ENCODE measurements around the gene GALNTL6.

GALNTL6 gene

GRCh38 chr4:172650758-172651530 lies 837.7 kb downstream of the GALNTL6 start:
- Mint-ChIP-seq H3K27ac (no peak overlapping the region), H3K4me3 (no peak overlapping the region), H3K9me3 (no peaks in the 10 kb centered on the region), H3K27me3 (no peaks in the 10 kb centered on the region), H3K36me3 (ENCODE audit: low read depth) (no peaks in the 10 kb centered on the region), H3K4me1 (no peaks in the 10 kb centered on the region)
- ATAC-seq: no peak
- no peak for DNase-seq

GRCh38 chr4:172651961-172652360 lies 838.8 kb downstream of the GALNTL6 start:
- ATAC-seq: no peak
- Mint-ChIP-seq H3K27me3 (no peaks in the 10 kb centered on the region), H3K4me1 (no peaks in the 10 kb centered on the region), H3K36me3 (ENCODE audit: low read depth) (no peaks in the 10 kb centered on the region), H3K4me3 (no peak overlapping the region), H3K9me3 (no peaks in the 10 kb centered on the region), H3K27ac (no peak overlapping the region)
- no peak for DNase-seq

GRCh38 chr4:172652369-172652768 lies 839.2 kb downstream of the GALNTL6 start:
- no peak for ATAC-seq

DNA sequence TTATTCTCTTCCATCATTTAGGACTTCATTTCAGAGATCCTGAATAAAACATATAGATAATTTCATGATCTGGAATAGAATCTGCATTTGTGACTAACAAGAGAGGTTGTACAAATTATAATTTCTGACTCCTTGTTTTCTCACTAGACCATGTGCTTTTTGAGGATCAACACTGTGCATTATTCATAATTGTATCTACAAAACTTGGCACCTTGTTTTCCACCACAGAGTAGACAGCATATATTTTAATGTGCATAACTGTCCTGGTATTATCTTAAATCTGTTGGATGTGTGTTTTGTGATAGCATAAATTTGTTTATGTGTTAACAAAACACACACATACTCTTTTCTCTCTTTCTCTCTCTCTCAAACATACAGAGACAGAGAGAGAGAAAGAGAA lies 840.5 kb downstream of the GALNTL6 start:
- Mint-ChIP-seq H3K9me3 (no peaks in the 10 kb centered on the region), H3K36me3 (ENCODE audit: low read depth) (no peaks in the 10 kb centered on the region), H3K27ac (no peak overlapping the region), H3K27me3 (no peaks in the 10 kb centered on the region), H3K4me1 (no peaks in the 10 kb centered on the region), H3K4me3 (no peak overlapping the region)
- ATAC-seq (no peak), DNase-seq (no peak)

More at GRCh38 chr4:172652369-172652768, 839.2 kb downstream of the GALNTL6 start:
- H3K4me3 Mint-ChIP-seq: no peak overlapping the region
- no peaks in the 10 kb centered on the region for H3K36me3 Mint-ChIP-seq (ENCODE audit: low read depth)
- DNase-seq: no peak
- H3K27ac Mint-ChIP-seq: no peak overlapping the region
- no peaks in the 10 kb centered on the region for H3K27me3 Mint-ChIP-seq
- no peaks in the 10 kb centered on the region for H3K9me3 Mint-ChIP-seq
- H3K4me1 Mint-ChIP-seq: no peaks in the 10 kb centered on the region

DNA sequence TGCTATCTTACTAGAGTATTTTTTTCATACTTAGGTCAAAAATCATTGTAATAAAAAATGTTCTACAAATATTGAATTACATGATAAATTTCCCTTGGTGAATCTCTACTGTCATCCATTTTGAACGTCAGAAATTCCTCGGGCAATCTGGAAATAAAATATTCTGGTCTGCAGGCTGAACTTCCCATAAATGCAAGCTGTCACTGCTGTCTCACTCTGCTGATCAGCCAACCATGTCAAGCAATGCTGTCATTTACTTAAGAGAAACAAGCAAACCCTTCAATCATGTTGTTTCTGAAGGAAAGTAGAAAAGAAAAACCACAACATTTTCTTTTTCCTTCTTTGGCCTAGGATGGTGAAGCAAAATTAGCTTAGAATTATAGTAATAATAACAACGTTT lies 841.3 kb downstream of the GALNTL6 start:
- H3K4me3 Mint-ChIP-seq: no peak overlapping the region
- DNase-seq (no peak), ATAC-seq (no peak)
- no peak overlapping the region for H3K27ac Mint-ChIP-seq
- H3K4me1 Mint-ChIP-seq: no peaks in the 10 kb centered on the region
- no peaks in the 10 kb centered on the region for H3K36me3 Mint-ChIP-seq (ENCODE audit: low read depth)
- no peaks in the 10 kb centered on the region for H3K9me3 Mint-ChIP-seq
- H3K27me3 Mint-ChIP-seq: no peaks in the 10 kb centered on the region

- DNase-seq: no peak
- H3K27ac Mint-ChIP-seq: no peak overlapping the region
- H3K36me3 Mint-ChIP-seq (ENCODE audit: low read depth): no peaks in the 10 kb centered on the region
- H3K27me3 Mint-ChIP-seq: no peaks in the 10 kb centered on the region
- ATAC-seq: no peak
- no peak overlapping the region for H3K4me3 Mint-ChIP-seq
- no peaks in the 10 kb centered on the region for H3K9me3 Mint-ChIP-seq
- H3K4me1 Mint-ChIP-seq: no peaks in the 10 kb centered on the region
Measured at GRCh38 chr4:172656055-172656454, 842.9 kb downstream of the GALNTL6 start.

DNA sequence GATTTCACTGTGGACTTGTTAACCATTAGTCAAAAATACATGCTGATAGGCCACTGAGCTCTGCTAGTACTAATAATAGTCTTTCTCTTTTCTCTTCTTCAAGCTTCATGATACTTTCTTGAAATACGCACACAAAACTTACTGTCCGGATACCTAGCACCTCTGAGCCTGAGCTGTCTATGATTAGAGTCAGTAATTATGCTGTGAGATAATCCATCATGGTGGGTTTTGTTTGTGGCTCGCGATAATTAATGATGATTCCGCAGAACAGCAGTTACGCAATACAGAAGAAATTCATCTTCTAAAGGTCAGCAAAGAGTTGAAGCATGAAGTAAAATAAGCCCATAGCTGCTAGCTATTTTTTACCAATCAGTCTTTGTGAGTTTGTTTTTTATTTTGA lies 843.9 kb downstream of the GALNTL6 start:
- no peak overlapping the region for H3K4me3 Mint-ChIP-seq
- no peak for DNase-seq
- no peak for ATAC-seq
- H3K27me3 Mint-ChIP-seq: no peaks in the 10 kb centered on the region
- H3K4me1 Mint-ChIP-seq: no peaks in the 10 kb centered on the region
- H3K36me3 Mint-ChIP-seq (ENCODE audit: low read depth): no peaks in the 10 kb centered on the region
- no peak overlapping the region for H3K27ac Mint-ChIP-seq
- no peaks in the 10 kb centered on the region for H3K9me3 Mint-ChIP-seq

DNA sequence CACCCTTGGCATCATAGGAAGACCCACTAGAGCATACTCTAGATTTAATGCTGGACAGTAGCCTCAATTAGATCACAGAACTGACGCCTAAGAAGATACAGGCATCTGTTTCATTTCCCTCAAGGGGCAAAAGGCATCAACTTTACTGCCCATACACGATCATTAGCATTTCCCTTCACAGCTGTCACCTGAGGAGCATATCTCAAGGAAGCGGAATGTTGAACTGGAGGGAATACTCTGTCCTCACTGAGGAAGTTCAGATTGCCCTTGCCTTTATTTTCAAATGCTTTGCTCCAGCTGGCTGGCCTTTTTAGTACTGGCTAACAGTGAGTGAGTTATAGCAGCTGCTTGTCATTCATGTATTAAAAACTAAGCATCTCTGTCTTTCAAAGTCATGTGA lies 847.0 kb downstream of the GALNTL6 start:
- Mint-ChIP-seq H3K4me1 (no peaks in the 10 kb centered on the region), H3K27ac (no peak overlapping the region), H3K4me3 (no peak overlapping the region), H3K9me3 (no peaks in the 10 kb centered on the region), H3K36me3 (ENCODE audit: low read depth) (no peaks in the 10 kb centered on the region), H3K27me3 (no peaks in the 10 kb centered on the region)
- ATAC-seq (no peak), DNase-seq (no peak)

DNA sequence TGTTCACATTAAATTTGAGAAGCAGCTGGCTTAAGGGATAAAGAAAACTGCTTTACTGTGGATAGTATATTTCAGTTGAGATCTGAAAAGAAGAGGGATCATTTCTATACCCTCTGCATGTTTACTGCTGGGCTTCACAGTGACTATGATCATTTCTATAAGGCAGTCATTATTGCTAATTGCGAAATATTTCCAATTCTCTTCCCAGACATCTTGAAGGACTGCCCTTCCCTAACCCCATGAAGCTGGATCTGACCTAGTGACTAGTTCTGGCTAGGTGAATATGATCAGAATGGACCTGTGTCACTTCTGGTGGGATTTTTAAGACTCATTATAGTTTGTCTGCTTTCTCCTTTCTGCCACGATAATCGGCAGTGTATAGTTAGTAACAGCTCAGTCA lies 848.9 kb downstream of the GALNTL6 start:
- no peak for ATAC-seq
- H3K36me3 Mint-ChIP-seq (ENCODE audit: low read depth): no peaks in the 10 kb centered on the region
- H3K9me3 Mint-ChIP-seq: no peaks in the 10 kb centered on the region
- no peak overlapping the region for H3K4me3 Mint-ChIP-seq
- no peaks in the 10 kb centered on the region for H3K27me3 Mint-ChIP-seq
- no peak for DNase-seq
- no peaks in the 10 kb centered on the region for H3K4me1 Mint-ChIP-seq
- H3K27ac Mint-ChIP-seq: no peak overlapping the region

DNA sequence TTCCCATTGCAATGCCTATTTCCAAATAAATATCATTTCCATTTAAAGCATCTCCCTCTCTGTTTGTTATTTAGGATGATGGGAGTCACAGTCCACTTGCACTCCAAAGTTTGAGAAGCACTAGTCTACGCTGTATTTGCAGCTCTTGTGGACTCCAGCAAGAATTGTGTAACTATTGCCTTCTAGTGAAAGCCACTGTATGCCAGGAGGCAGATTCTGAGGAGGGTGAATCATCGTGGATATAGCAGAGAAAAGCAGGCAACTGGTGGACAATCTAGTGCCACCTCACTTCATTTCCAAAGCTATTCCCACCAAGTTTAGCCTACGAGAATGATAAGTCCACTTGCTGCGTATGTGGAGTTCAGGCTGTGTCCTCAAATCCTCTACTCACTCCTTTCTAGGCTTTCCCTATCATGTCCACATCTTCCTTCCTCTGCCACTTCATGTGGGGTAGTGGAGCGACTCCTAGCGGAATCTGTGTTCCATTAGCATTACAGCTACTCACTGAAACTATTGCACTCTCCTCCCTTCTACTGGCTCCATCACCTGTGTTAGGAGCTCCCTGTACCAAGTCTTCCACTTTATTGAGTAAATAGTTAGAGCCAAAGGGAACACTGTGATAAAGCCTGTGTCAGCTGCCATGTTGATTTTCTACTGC lies 853.6 kb downstream of the GALNTL6 start:
- Mint-ChIP-seq H3K9me3 (no peaks in the 10 kb centered on the region), H3K27ac (no peak overlapping the region), H3K4me3 (no peak overlapping the region), H3K27me3 (no peaks in the 10 kb centered on the region), H3K4me1 (no peaks in the 10 kb centered on the region), H3K36me3 (ENCODE audit: low read depth) (no peaks in the 10 kb centered on the region)
- ATAC-seq (no peak), DNase-seq (no peak)

DNA sequence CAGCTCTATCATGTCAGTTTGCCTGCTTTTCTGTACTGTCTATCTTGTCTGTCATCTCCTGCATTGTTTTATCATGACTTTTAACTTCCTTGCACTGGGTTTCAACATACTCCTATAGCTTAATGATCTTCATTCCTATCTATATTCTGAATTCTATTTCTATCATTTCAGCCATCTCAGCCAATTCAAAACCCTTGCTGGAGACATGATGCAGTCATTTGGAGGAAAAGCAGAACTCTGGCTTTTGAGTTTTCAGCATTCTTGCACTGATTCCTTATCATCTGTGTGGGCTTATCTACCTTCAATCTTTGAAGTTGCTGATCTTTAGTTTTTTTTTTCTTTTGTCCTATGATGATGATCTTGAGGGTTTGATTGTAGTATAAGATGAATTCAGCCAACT lies 861.6 kb downstream of the GALNTL6 start:
- Mint-ChIP-seq H3K27me3 (no peaks in the 10 kb centered on the region), H3K27ac (no peak overlapping the region), H3K4me1 (no peaks in the 10 kb centered on the region), H3K36me3 (ENCODE audit: low read depth) (no peaks in the 10 kb centered on the region), H3K4me3 (no peak overlapping the region), H3K9me3 (peaks cover 9% of the 10 kb centered on the region)
- DNase-seq (no peak), ATAC-seq (no peak)

DNA sequence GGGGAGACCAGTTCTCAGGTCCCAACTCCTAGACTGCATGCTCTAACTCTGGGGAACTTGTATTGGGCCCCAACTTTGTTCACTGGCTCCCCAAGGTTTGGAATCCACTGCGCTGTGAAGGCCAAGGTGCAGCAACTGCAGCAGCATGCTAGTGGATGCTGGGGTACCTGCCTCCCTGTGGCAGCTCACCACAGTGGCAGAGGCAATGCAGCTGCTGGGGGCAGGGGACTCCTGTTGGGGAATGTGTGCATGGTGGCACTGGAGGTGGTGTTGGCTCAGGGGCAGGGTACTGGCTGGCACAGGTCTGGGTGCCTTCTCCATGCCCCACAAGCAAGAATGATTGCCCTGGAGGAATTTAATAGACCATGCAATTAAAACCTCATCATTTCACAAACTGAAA lies 862.0 kb downstream of the GALNTL6 start:
- DNase-seq (no peak), ATAC-seq (no peak)
- no peak overlapping the region for H3K27ac Mint-ChIP-seq
- H3K4me3 Mint-ChIP-seq: no peak overlapping the region
- H3K36me3 Mint-ChIP-seq (ENCODE audit: low read depth): no peaks in the 10 kb centered on the region
- H3K27me3 Mint-ChIP-seq: no peaks in the 10 kb centered on the region
- no peaks in the 10 kb centered on the region for H3K4me1 Mint-ChIP-seq
- H3K9me3 Mint-ChIP-seq: peaks cover 9% of the 10 kb centered on the region

GRCh38 chr4:172680691-172681090 lies 867.5 kb downstream of the GALNTL6 start:
- no peak for DNase-seq
- ATAC-seq: no peak
- Mint-ChIP-seq H3K27me3 (no peaks in the 10 kb centered on the region), H3K4me3 (no peak overlapping the region), H3K4me1 (no peaks in the 10 kb centered on the region), H3K9me3 (no peaks in the 10 kb centered on the region), H3K36me3 (ENCODE audit: low read depth) (no peaks in the 10 kb centered on the region), H3K27ac (no peak overlapping the region)

DNA sequence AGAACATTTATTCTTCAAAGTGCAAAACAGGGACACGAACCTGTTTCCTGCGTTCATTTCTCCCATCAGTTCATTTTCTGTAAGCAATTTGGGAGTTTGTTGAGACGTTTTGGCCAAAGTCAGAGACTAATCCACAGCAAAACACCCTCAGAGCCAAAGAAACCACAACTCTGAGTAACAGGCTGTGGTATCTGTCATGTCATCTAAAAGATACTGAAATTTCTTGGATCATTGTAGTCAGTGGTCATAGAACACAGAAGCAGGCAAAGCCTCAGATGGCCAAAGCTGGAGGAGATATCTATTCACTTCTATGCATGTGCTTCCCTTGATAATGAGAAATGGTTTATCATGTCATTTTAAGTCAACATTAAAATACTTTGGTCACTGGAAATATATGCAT lies 869.8 kb downstream of the GALNTL6 start:
- ATAC-seq (no peak), DNase-seq (no peak)
- H3K27me3 Mint-ChIP-seq: no peaks in the 10 kb centered on the region
- no peak overlapping the region for H3K4me3 Mint-ChIP-seq
- H3K36me3 Mint-ChIP-seq (ENCODE audit: low read depth): no peaks in the 10 kb centered on the region
- no peak overlapping the region for H3K27ac Mint-ChIP-seq
- no peaks in the 10 kb centered on the region for H3K9me3 Mint-ChIP-seq
- no peaks in the 10 kb centered on the region for H3K4me1 Mint-ChIP-seq

DNA sequence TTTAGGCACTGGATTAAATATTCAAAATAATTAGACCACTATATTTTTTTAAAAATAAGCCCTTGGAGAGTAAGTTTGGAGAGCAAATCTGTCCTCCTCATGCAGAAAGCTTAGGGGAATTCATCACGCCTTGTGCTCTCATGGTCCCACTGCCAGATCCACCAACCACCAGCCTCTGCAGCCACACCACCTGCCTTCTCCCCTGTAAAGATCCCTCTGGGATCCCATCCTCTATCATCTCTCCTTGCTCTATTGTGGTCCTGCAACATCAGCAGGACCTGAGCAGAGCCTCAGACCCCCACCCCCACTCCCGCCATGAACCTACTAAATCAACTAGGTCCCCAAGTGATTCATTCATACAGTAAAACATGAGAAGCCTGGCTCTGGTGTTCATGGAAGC lies 872.8 kb downstream of the GALNTL6 start:
- DNase-seq (no peak), ATAC-seq (no peak)
- Mint-ChIP-seq H3K9me3 (peaks cover 4% of the 10 kb centered on the region), H3K27me3 (no peaks in the 10 kb centered on the region), H3K27ac (no peak overlapping the region), H3K4me3 (no peak overlapping the region), H3K4me1 (no peaks in the 10 kb centered on the region), H3K36me3 (ENCODE audit: low read depth) (peaks cover 2% of the 10 kb centered on the region)
